HUES48 (cell line): ENCODE results near the gene EGLN2.

Source experiments
- H3K27ac ChIP-seq: one replicate; pipeline ENCODE4 v1.7.0; 2013; ENCODE audit warnings: low read depth, low read length, inconsistent platforms
- H3K27me3 ChIP-seq: 2 replicates; pipeline ENCODE4 v1.6.1; 2013; ENCODE audit warnings: mild to moderate bottlenecking, low read length; ENCODE audit not compliant: control insufficient read depth, insufficient read depth
- H3K36me3 ChIP-seq: 2 replicates; pipeline ENCODE4 v1.6.1; 2013; ENCODE audit warnings: low read length; ENCODE audit not compliant: control insufficient read depth, insufficient read depth
- H3K4me1 ChIP-seq: 2 replicates; pipeline ENCODE4 v1.6.1; 2013; ENCODE audit warnings: mild to moderate bottlenecking, low read length; ENCODE audit not compliant: control insufficient read depth, insufficient read depth
- H3K4me3 ChIP-seq: 2 replicates; pipeline ENCODE4 v1.5.1; 2013; ENCODE audit warnings: mild to moderate bottlenecking, low read depth, low read length
- H3K9ac ChIP-seq: 2 replicates; pipeline ENCODE4 v1.6.1; 2013; ENCODE audit warnings: mild to moderate bottlenecking, low read depth, low read length, moderate library complexity
- H3K9me3 ChIP-seq: 2 replicates; pipeline ENCODE4 v1.6.1; 2013; ENCODE audit warnings: low read length; ENCODE audit not compliant: control insufficient read depth, insufficient read depth

EGLN2 gene

DNA sequence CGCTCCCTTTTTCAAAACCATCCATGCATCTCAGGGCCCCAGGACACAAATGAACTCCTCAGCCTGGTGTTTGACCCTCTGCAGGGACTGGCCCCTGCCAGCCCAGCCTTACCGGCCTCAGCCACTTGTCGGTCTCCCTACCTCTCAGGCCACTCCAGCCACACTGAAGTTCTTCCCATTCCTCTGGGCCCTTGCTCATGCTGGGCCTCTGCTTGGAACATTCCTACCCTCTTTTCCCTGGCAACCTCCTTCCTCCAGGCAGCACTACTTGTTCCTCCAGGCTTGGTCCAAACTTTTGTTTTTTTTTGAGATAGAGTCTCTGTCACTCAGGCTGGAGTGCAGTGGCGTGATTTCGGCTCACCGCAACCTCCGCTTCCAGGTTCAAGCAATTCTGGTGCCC lies 7.6 kb upstream of the EGLN2 start:
- Histone ChIP-seq H3K9me3 (no peaks in the 10 kb centered on the region), H3K27ac (no peak overlapping the region), H3K4me3 (no peak overlapping the region), H3K36me3 (peaks cover 3% of the 10 kb centered on the region; the same call in 1 of the 2 replicates), H3K27me3 (no peaks in the 10 kb centered on the region), H3K9ac (no peak overlapping the region), H3K4me1 (no peaks in the 10 kb centered on the region)

DNA sequence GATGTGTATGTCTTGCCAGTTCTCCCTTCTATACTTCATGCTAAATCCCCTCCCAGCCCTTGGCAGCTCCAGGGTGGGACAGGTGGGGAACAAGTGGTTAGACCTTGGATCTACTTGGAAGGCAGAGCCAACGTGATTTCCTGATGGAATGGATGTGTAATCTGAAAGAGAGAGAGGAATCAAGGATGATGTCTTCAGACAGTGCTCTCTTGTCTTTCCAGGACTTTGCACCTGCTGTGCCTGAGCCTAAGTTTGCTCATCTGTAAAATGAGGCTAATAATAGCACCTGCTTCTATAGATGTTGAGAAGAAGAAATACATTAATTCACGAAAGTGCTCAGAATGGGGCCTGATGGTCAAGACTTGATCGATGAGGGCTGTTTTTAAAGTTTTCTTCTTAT lies 7.0 kb upstream of the EGLN2 start:
- Histone ChIP-seq H3K9me3 (no peaks in the 10 kb centered on the region), H3K4me3 (no peak overlapping the region), H3K4me1 (no peaks in the 10 kb centered on the region), H3K27me3 (no peaks in the 10 kb centered on the region), H3K9ac (no peak overlapping the region), H3K27ac (no peak overlapping the region), H3K36me3 (peaks cover 3% of the 10 kb centered on the region; the same call in 1 of the 2 replicates)

DNA sequence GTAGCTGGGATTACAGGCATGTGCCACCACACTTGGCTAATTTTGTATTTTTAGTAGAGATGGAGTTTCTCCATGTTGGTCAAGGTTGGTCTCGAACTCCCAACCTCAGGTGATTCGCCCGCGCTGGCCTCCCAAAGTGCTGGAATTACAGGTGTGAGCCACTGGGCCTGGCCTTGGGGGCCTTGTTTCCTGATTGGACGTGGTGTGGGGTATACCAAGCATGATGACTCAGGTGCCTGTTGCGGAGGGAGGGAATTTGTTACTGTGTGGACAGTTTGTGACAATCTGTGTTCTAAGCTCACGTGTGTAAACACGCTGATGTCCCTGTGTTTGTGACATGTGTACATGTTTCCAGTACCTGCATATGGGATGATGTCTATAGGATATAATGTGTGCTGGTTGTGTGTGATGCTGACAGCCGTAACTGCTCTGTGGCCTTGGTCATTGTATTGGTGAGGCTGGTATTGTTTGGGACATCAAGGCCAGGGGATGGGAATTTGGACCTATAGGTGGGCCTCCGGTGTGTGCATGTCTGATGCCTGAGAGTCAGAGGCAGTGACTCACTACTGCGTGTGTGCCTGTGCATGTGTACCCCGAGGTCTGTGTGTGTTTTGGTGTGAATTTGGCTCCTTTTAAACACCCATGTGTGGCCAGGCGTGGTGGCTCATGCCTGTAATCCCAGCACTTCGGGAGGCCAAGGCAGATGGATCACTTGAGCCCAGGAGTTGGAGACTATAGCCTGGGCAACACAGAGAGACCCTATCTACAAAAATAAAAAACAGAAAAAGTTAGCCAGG lies 1.6 kb upstream of the EGLN2 start:
- peak overlapping the region; percentile 94 for H3K27ac ChIP-seq
- H3K9ac ChIP-seq, result no peak overlapping the region

DNA sequence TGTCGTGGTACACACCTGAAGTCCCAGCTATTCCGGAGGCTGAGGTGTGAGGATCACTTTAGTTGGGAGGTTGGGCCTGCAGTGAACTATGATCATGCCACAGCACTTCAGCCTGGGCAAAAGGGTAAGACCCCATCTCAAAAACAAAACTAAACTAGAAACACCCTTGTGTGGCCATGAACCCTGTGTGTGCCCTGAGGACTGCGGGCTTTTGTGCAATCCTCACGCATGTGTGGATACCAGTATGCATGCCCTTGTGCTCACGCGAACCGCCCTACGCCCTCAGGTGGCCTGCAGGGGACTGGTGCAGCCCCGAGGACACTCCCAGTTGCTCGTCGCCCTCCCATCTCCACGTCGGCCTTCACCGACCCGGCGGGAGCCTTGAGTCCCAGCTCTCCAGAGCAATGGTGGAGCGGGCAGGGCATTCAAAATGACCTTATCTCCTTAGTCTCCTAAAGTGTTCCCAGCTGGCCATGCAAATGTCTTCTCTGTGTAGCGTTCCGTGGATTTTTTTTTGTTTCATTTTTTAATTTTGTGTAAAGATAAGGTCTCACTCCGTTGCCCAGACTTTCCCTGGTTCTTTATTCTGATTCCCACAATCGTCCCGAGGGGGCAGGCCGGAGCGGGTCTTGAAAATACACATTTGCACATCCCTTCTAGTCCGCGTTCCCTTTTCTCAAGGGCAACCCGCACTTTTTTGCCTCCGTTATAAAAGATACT lies 868 bp upstream of the EGLN2 start:
- Histone ChIP-seq H3K9ac (peak overlapping the region; percentile 82), H3K27ac (peak overlapping the region; percentile 94), H3K4me1 (peaks cover 16% of the 10 kb centered on the region), H3K27me3 (no peaks in the 10 kb centered on the region), H3K9me3 (no peaks in the 10 kb centered on the region), H3K36me3 (peaks cover 28% of the 10 kb centered on the region), H3K4me3 (peak overlapping the region; percentile 72)

More for the DNA sequence above, 1.6 kb upstream of the EGLN2 start:
- no peak overlapping the region for H3K4me3 ChIP-seq
- H3K36me3 ChIP-seq, result peaks cover 21% of the 10 kb centered on the region
- peaks cover 10% of the 10 kb centered on the region for H3K4me1 ChIP-seq
- H3K9me3 ChIP-seq, result no peaks in the 10 kb centered on the region
- no peaks in the 10 kb centered on the region for H3K27me3 ChIP-seq

DNA sequence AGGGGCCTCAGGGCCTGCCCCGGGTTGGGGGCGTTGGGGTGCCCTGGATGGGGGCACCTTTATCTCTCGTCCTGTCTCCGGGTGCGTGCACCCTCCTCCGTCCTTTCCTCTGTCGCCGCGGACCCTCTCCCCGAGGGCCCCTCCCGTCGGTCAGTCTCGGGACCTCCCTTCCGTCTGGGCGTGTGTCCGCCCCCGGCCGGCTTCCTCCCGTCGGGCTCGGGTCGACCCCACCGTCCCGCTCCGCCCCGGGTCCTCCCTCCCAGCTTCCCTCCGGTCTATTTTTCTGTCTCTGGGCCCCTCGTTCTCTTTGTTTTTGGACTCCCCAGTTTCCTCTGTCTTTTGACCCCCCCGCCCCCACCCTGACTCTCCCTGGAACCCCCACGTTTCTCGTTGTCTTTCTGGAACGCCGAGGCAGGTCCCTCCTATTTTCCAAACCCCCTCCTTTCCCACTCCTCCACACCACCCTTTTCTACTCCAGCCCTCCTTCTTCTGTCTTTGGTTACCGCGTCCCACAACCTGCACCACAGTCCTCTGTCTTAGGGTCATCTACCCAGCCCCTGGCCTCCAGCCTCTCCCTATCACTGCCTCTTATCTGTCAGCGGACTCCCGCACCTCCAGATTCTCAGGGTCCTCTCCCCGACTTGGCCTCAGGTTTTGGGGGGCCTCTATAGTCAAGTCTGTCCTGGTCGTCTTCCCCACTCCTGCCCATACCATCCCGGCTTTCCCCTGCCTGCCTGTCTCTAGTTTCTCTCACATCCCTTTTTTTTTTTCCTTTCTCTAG lies 757 bp downstream of the EGLN2 start:
- Histone ChIP-seq H3K4me1 (peaks cover 30% of the 10 kb centered on the region), H3K9me3 (no peaks in the 10 kb centered on the region), H3K27me3 (no peaks in the 10 kb centered on the region), H3K9ac (peak overlapping the region; percentile 92), H3K27ac (peak overlapping the region; percentile 93), H3K4me3 (peak overlapping the region; percentile 97), H3K36me3 (peaks cover 37% of the 10 kb centered on the region)

DNA sequence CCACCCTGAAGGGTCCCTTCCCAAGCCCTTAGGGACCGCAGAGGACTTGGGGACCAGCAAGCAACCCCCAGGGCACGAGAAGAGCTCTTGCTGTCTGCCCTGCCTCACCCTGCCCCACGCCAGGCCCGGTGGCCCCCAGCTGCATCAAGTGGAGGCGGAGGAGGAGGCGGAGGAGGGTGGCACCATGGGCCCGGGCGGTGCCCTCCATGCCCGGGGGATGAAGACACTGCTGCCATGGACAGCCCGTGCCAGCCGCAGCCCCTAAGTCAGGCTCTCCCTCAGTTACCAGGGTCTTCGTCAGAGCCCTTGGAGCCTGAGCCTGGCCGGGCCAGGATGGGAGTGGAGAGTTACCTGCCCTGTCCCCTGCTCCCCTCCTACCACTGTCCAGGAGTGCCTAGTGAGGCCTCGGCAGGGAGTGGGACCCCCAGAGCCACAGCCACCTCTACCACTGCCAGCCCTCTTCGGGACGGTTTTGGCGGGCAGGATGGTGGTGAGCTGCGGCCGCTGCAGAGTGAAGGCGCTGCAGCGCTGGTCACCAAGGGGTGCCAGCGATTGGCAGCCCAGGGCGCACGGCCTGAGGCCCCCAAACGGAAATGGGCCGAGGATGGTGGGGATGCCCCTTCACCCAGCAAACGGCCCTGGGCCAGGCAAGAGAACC lies 1.5 kb downstream of the EGLN2 start:
- Histone ChIP-seq H3K4me3 (peak overlapping the region; percentile 97), H3K27me3 (no peaks in the 10 kb centered on the region), H3K9me3 (no peaks in the 10 kb centered on the region), H3K27ac (no peak overlapping the region), H3K36me3 (peaks cover 44% of the 10 kb centered on the region), H3K4me1 (peaks cover 30% of the 10 kb centered on the region), H3K9ac (peak overlapping the region; percentile 92; the same call in 1 of the 2 replicates)

DNA sequence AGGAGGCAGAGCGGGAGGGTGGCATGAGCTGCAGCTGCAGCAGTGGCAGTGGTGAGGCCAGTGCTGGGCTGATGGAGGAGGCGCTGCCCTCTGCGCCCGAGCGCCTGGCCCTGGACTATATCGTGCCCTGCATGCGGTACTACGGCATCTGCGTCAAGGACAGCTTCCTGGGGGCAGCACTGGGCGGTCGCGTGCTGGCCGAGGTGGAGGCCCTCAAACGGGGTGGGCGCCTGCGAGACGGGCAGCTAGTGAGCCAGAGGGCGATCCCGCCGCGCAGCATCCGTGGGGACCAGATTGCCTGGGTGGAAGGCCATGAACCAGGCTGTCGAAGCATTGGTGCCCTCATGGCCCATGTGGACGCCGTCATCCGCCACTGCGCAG lies 2.0 kb downstream of the EGLN2 start:
- no peak overlapping the region for H3K9ac ChIP-seq
- H3K4me3 ChIP-seq, result 0 out of 2 replicates have a peak overlapping the region, but pooled peaks have one; percentile 6
- peaks cover 46% of the 10 kb centered on the region for H3K36me3 ChIP-seq
- no peak overlapping the region for H3K27ac ChIP-seq
- H3K4me1 ChIP-seq, result peaks cover 35% of the 10 kb centered on the region
- no peaks in the 10 kb centered on the region for H3K9me3 ChIP-seq
- H3K27me3 ChIP-seq, result no peaks in the 10 kb centered on the region

DNA sequence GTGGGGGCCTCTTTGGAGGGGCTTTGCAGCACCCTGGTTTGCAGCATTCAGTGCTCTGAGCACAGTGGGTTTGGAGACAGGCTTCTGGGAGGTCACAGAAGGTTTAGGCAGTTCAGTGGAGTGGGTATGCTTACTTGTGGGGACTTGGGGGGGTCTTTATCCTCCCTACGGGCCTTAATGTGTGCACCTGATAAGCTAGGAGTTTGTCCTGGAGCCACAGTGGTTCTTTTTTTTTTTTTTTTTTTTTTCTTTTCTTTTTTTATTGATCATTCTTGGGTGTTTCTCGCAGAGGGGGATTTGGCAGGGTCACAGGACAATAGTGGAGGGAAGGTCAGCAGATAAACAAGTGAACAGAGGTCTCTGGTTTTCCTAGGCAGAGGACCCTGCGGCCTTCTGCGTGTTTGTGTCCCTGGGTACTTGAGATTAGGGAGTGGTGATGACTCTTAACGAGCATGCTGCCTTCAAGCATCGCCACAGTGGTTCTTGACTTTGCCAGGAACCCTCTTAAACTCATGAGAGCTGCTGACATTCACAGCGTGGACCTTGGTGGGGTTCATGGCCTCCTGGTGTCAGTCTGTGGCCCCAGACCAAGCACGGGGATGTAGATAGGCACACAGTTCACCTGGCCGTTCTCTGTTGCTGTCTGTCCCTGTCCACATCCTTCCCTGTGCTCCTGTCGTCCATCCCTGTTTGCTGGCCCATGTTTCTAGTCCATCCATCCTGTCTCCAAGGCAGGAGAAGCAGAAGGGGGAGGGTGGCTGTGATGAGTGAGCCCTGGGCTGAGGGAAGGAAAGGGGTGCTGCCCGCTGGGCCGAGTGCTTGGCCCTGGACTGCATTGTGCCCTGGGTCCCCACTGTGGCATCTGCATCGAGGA lies 2.7 kb downstream of the EGLN2 start:
- H3K9me3 ChIP-seq, result no peaks in the 10 kb centered on the region
- H3K27ac ChIP-seq, result no peak overlapping the region

GRCh38 chr19:40802300-40803169 lies 3.5 kb downstream of the EGLN2 start:
- Histone ChIP-seq H3K9me3 (no peaks in the 10 kb centered on the region), H3K4me3 (peak overlapping the region; percentile 23; the same call in 1 of the 2 replicates), H3K27ac (no peak overlapping the region), H3K9ac (no peak overlapping the region), H3K27me3 (no peaks in the 10 kb centered on the region), H3K36me3 (peaks cover 52% of the 10 kb centered on the region), H3K4me1 (peaks cover 46% of the 10 kb centered on the region)

More for the DNA sequence above, 2.7 kb downstream of the EGLN2 start:
- H3K36me3 ChIP-seq, result peaks cover 46% of the 10 kb centered on the region
- H3K4me3 ChIP-seq, result peak overlapping the region; percentile 23; the same call in 1 of the 2 replicates
- peaks cover 40% of the 10 kb centered on the region for H3K4me1 ChIP-seq
- H3K27me3 ChIP-seq, result no peaks in the 10 kb centered on the region
- no peak overlapping the region for H3K9ac ChIP-seq
